Activated CD4-positive, alpha-beta T cell treated with anti-CD3 and anti-CD28 coated beads for 36 hours (primary cell): Measurements from ENCODE around the gene APOBEC3H. TPM values are rescaled to one million over a fixed set of nuclear protein-coding genes. Genes with fewer than 3 reads are reported as not detected.

Experiments
- ATAC-seq: fragments of 200-7000 bp; cut with Tn5 transposase; one replicate; pipeline ENCODE4 v1.10.0; 2021; ENCODE audit warnings: mild to moderate bottlenecking, moderate library complexity
- CTCF ChIA-PET: fragments of 350-600 bp; sonication (Branson Sonifier 250); formaldehyde crosslinking; loops from one replicate; lab custom pipeline; 2021; ENCODE audit warnings: antibody characterized with exemption; lab: Charles Lee
- POLR2A ChIA-PET: fragments of 350-600 bp; sonication (Branson Sonifier 250); formaldehyde crosslinking; loops from one replicate; lab custom pipeline; 2021; ENCODE audit warnings: antibody characterized with exemption, inconsistent platforms; lab: Charles Lee
- DNase-seq: peaks from one replicate; pipeline ENCODE4 v3.0.0-alpha.2; 2020
- H3K27ac Mint-ChIP-seq: one replicate; pipeline ENCODE4 v1.8.0; 2021; ENCODE audit warnings: mixed read lengths
- H3K27me3 Mint-ChIP-seq: one replicate; pipeline ENCODE4 v1.8.0; 2021; ENCODE audit warnings: mixed read lengths
- H3K36me3 Mint-ChIP-seq: one replicate; pipeline ENCODE4 v1.8.0; 2021; ENCODE audit warnings: low read depth, mixed read lengths
- H3K4me1 Mint-ChIP-seq: one replicate; pipeline ENCODE4 v1.8.0; 2021; ENCODE audit warnings: mixed read lengths
- H3K4me3 Mint-ChIP-seq: one replicate; pipeline ENCODE4 v1.8.0; 2021; ENCODE audit warnings: mild to moderate bottlenecking, moderate library complexity, mixed read lengths
- H3K9me3 Mint-ChIP-seq: one replicate; pipeline ENCODE4 v1.8.0; 2021; ENCODE audit warnings: low read depth, mixed read lengths
- intact Hi-C, 2 experiments: fragments of 100-400 bp; cut with DNase I in 1 of 2; cut with micrococcal nuclease in 1 of 2; formaldehyde crosslinking; loops; one replicate each; pipeline versions ENCODE4 v1.14.2 to v1.15.1; 2022 to 2024; cut with DNase I, micrococcal nuclease
- total RNA-seq, 2 experiments: library from RNA; stranded (reverse); gene quantifications; one replicate each; pipeline ENCODE4 v1.2.3, GENCODE V29; 2021

Gene APOBEC3H
- total RNA-seq, 2 experiments from 2014 or later = 5.2 to 7.3 TPM

GRCh38 chr22:39130152-39130704 lies 33.2 kb downstream of the APOBEC3H start:
- Mint-ChIP-seq H3K4me1 (no peaks in the 10 kb centered on the region), H3K36me3 (peaks cover 2% of the 10 kb centered on the region), H3K9me3 (no peaks in the 10 kb centered on the region), H3K27ac (no peak overlapping the region), H3K4me3 (no peak overlapping the region), H3K27me3 (no peaks in the 10 kb centered on the region)
- intact Hi-C loops = no loop called here
- DNase-seq (no peak), ATAC-seq (no peak)
- POLR2A ChIA-PET = no interaction called here
- CTCF ChIA-PET = no interaction called here

- Mint-ChIP-seq H3K27ac (no peak overlapping the region), H3K36me3 (peaks cover 2% of the 10 kb centered on the region), H3K9me3 (no peaks in the 10 kb centered on the region), H3K4me3 (no peak overlapping the region), H3K27me3 (no peaks in the 10 kb centered on the region), H3K4me1 (no peaks in the 10 kb centered on the region)
- POLR2A ChIA-PET = no interaction called here
- CTCF ChIA-PET = no interaction called here
- ATAC-seq (no peak), DNase-seq (no peak)
- intact Hi-C loops = no loop called here
Measured at GRCh38 chr22:39130892-39131855, 34.1 kb downstream of the APOBEC3H start.

GRCh38 chr22:39132281-39132680 lies 35.2 kb downstream of the APOBEC3H start:
- Mint-ChIP-seq H3K9me3 (no peaks in the 10 kb centered on the region), H3K36me3 (peaks cover 2% of the 10 kb centered on the region), H3K27me3 (no peaks in the 10 kb centered on the region), H3K27ac (no peak overlapping the region), H3K4me3 (no peak overlapping the region), H3K4me1 (no peaks in the 10 kb centered on the region)
- ATAC-seq = no peak
- POLR2A ChIA-PET = no interaction called here
- intact Hi-C loops = no loop called here
- CTCF ChIA-PET = no interaction called here
- no peak for DNase-seq

GRCh38 chr22:39132871-39133524 lies 36.0 kb downstream of the APOBEC3H start:
- no peak for DNase-seq
- Mint-ChIP-seq H3K9me3 (no peaks in the 10 kb centered on the region), H3K4me3 (no peak overlapping the region), H3K4me1 (no peaks in the 10 kb centered on the region), H3K27ac (no peak overlapping the region), H3K36me3 (peaks cover 2% of the 10 kb centered on the region), H3K27me3 (no peaks in the 10 kb centered on the region)
- ChIA-PET POLR2A (no interaction called here), CTCF (no interaction called here)
- ATAC-seq = no peak
- intact Hi-C loops = no loop called here

- Mint-ChIP-seq H3K27ac (no peak overlapping the region), H3K4me1 (peaks cover 3% of the 10 kb centered on the region), H3K4me3 (no peak overlapping the region), H3K9me3 (no peaks in the 10 kb centered on the region), H3K27me3 (no peaks in the 10 kb centered on the region), H3K36me3 (peaks cover 2% of the 10 kb centered on the region)
- intact Hi-C loops = no loop called here
- DNase-seq (no peak), ATAC-seq (no peak)
- ChIA-PET POLR2A (interaction anchor here (0.6 kb wide), 1 partner anchor 18 kb away, joined by 3 read pairs; no protein-coding TSS in a partner anchor), CTCF (no interaction called here)
Measured at GRCh38 chr22:39133871-39134270, 36.8 kb downstream of the APOBEC3H start.

GRCh38 chr22:39134366-39135091 lies 37.5 kb downstream of the APOBEC3H start:
- Mint-ChIP-seq H3K27me3 (no peaks in the 10 kb centered on the region), H3K4me3 (no peak overlapping the region)
- intact Hi-C loops = no loop called here

GRCh38 chr22:39135092-39135896 lies 38.2 kb downstream of the APOBEC3H start:
- no peaks in the 10 kb centered on the region for H3K27me3 Mint-ChIP-seq
- CTCF ChIA-PET = interaction anchor here (0.6 to 1.4 kb wide), 3 partner anchors 10 to 164 kb away, joined by 3 to 6 read pairs (median 4); no protein-coding TSS in a partner anchor
- H3K27ac Mint-ChIP-seq = no peak overlapping the region
- H3K9me3 Mint-ChIP-seq = no peaks in the 10 kb centered on the region
- peak; percentile 69 for DNase-seq
- H3K4me3 Mint-ChIP-seq = no peak overlapping the region
- peaks cover 2% of the 10 kb centered on the region for H3K36me3 Mint-ChIP-seq
- intact Hi-C loops = no loop called here
- H3K4me1 Mint-ChIP-seq = peaks cover 3% of the 10 kb centered on the region
- ATAC-seq = peak; percentile 83
- POLR2A ChIA-PET = no interaction called here

More at GRCh38 chr22:39134366-39135091, 37.5 kb downstream of the APOBEC3H start:
- no peak for DNase-seq
- POLR2A ChIA-PET = interaction anchor here (0.6 kb wide), 1 partner anchor 19 kb away, joined by 3 read pairs; no protein-coding TSS in a partner anchor
- Mint-ChIP-seq H3K9me3 (no peaks in the 10 kb centered on the region), H3K36me3 (peaks cover 2% of the 10 kb centered on the region), H3K4me1 (peaks cover 3% of the 10 kb centered on the region), H3K27ac (no peak overlapping the region)
- no peak for ATAC-seq
- CTCF ChIA-PET = interaction anchor here (0.6 to 1.4 kb wide), 2 partner anchors 9 to 164 kb away, joined by 3 to 6 read pairs; no protein-coding TSS in a partner anchor

- ChIA-PET POLR2A (interaction anchor here (0.5 to 0.6 kb wide), 2 partner anchors 183 to 272 kb away, joined by 3 to 8 read pairs; no protein-coding TSS in a partner anchor), CTCF (interaction anchor here (1.4 kb wide), 1 partner anchor 18 kb away, joined by 4 read pairs; no protein-coding TSS in a partner anchor)
- intact Hi-C loops = no loop called here
- Mint-ChIP-seq H3K36me3 (peaks cover 2% of the 10 kb centered on the region), H3K4me3 (no peak overlapping the region), H3K9me3 (no peaks in the 10 kb centered on the region), H3K27ac (no peak overlapping the region), H3K27me3 (no peaks in the 10 kb centered on the region), H3K4me1 (peaks cover 3% of the 10 kb centered on the region)
- DNase-seq (no peak), ATAC-seq (no peak)
Measured at GRCh38 chr22:39136317-39136716, 39.3 kb downstream of the APOBEC3H start.

- no peaks in the 10 kb centered on the region for H3K9me3 Mint-ChIP-seq
- H3K4me1 Mint-ChIP-seq = peaks cover 3% of the 10 kb centered on the region
- ATAC-seq = no peak
- no peak overlapping the region for H3K27ac Mint-ChIP-seq
- POLR2A ChIA-PET = interaction anchor here (0.6 kb wide), 1 partner anchor 150 kb away, joined by 5 read pairs; no protein-coding TSS in a partner anchor
- peaks cover 2% of the 10 kb centered on the region for H3K36me3 Mint-ChIP-seq
- CTCF ChIA-PET = interaction anchor here (0.7 kb wide), 1 partner anchor 97 kb away, joined by 4 read pairs; no protein-coding TSS in a partner anchor
- DNase-seq = no peak
- no peaks in the 10 kb centered on the region for H3K27me3 Mint-ChIP-seq
- intact Hi-C loops = no loop called here
- H3K4me3 Mint-ChIP-seq = no peak overlapping the region
Measured at GRCh38 chr22:39138357-39138997, 41.4 kb downstream of the APOBEC3H start.

- ChIA-PET POLR2A (no interaction called here), CTCF (no interaction called here)
- Mint-ChIP-seq H3K9me3 (no peaks in the 10 kb centered on the region), H3K27me3 (no peaks in the 10 kb centered on the region), H3K4me3 (no peak overlapping the region), H3K36me3 (no peaks in the 10 kb centered on the region), H3K27ac (peak overlapping the region; percentile 25), H3K4me1 (peaks cover 9% of the 10 kb centered on the region)
- no peak for ATAC-seq
- no peak for DNase-seq
- intact Hi-C loops = no loop called here
Measured at GRCh38 chr22:39139933-39140332, 42.9 kb downstream of the APOBEC3H start.
